ENCODE measurements around the gene TAS2R3. TPM values are rescaled to one million over a fixed set of nuclear protein-coding genes. Genes with fewer than 3 reads are reported as not detected.
"Not testable (repeated sequence)": the region's sequence is repeated elsewhere in the genome, so short reads cannot be mapped to it uniquely, and the experiment has no call there.

The TAS2R3 gene
- polyA plus RNA-seq, 2 donors: 0.10 TPM; not detected in 1

GRCh38 chr7:141737836-141738591 lies 25.9 kb upstream of the TAS2R3 start, which contains the start of gene SSBP1:
Gene SSBP1 (plus strand): TSS chr7:141738358. CDS start chr7:141739167, 809 bp downstream.
- Histone ChIP-seq H3K4me1 (ENCODE audit: control insufficient read depth in 2 of 2, insufficient read depth in 2 of 2, low read length in 1 of 2) (peaks cover 0 to 2% of the 10 kb centered on the region in 2 donors), H3K9me3 (ENCODE audit: control insufficient read depth in 2 of 2, insufficient read depth in 1 of 2, low read depth in 1 of 2, low read length in 1 of 2) (no peaks in the 10 kb centered on the region), H3K27ac (ENCODE audit: low read depth in 2 of 2, low read length in 1 of 2) (peak within 1 kb of the TSS; percentile 92 to 97), H3K27me3 (ENCODE audit: control insufficient read depth in 1 of 2, insufficient read depth in 2 of 2, low read length in 2 of 2) (no peaks in the 10 kb centered on the region), H3K4me3 (ENCODE audit: low read depth in 1 of 2, low read length in 2 of 2) (peak within 1 kb of the TSS; percentile 94 to 95), H3K36me3 (ENCODE audit: control insufficient read depth in 2 of 2, insufficient read depth in 2 of 2, low read length in 1 of 2) (peaks cover 2 to 4% of the 10 kb centered on the region in 2 donors)
- WGBS, 2 donors: 1% methylated on average over 46 of the region's 46 CpGs

DNA sequence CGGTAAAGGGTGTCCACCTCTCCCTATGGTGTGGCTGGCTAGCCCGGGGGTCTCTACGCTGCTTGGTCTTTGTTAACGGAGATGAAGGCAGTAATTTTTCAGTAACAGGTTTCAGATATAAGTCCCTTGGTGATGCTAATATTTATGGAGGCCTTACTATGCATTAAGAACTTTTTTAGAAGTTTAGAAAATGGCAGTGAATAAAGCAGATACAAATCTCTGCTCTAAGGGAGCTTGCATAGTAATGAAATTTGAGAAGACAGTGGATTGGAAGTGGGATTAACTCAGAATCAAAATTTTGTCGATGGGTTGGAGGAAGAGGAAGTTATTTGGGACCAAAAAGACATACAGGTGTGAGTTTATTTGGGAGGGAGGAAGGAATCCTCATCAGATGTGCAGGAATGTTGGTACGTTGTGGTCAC lies 25.3 kb upstream of the TAS2R3 start:
- Histone ChIP-seq H3K27ac (ENCODE audit: low read depth in 2 of 2, low read length in 1 of 2) (peak overlapping the region; percentile 88 to 97), H3K27me3 (ENCODE audit: control insufficient read depth in 1 of 2, insufficient read depth in 2 of 2, low read length in 2 of 2) (no peaks in the 10 kb centered on the region), H3K9me3 (ENCODE audit: control insufficient read depth in 2 of 2, insufficient read depth in 1 of 2, low read depth in 1 of 2, low read length in 1 of 2) (no peaks in the 10 kb centered on the region), H3K4me1 (ENCODE audit: control insufficient read depth in 2 of 2, insufficient read depth in 2 of 2, low read length in 1 of 2) (peaks cover 0 to 2% of the 10 kb centered on the region in 2 donors), H3K4me3 (ENCODE audit: low read depth in 1 of 2, low read length in 2 of 2) (peak overlapping the region; percentile 94 to 95), H3K36me3 (ENCODE audit: control insufficient read depth in 2 of 2, insufficient read depth in 2 of 2, low read length in 1 of 2) (peaks cover 6 to 8% of the 10 kb centered on the region in 2 donors)
- 1% methylated on average over 6 of the region's 6 CpGs for WGBS, 2 donors

GRCh38 chr7:141739250-141739649 lies 24.6 kb upstream of the TAS2R3 start:
- peaks cover 11 to 12% of the 10 kb centered on the region in 2 donors for H3K36me3 ChIP-seq (ENCODE audit: control insufficient read depth in 2 of 2, insufficient read depth in 2 of 2, low read length in 1 of 2)
- H3K27me3 ChIP-seq (ENCODE audit: control insufficient read depth in 1 of 2, insufficient read depth in 2 of 2, low read length in 2 of 2): no peaks in the 10 kb centered on the region
- peak overlapping the region in 1 of 2 donors; percentile 94 for H3K4me3 ChIP-seq (ENCODE audit: low read depth in 1 of 2, low read length in 2 of 2)
- 61 to 64% methylated on average over 3 of the region's 3 CpGs for WGBS, 2 donors
- peaks cover 0 to 2% of the 10 kb centered on the region in 2 donors for H3K4me1 ChIP-seq (ENCODE audit: control insufficient read depth in 2 of 2, insufficient read depth in 2 of 2, low read length in 1 of 2)
- H3K9me3 ChIP-seq (ENCODE audit: control insufficient read depth in 2 of 2, insufficient read depth in 1 of 2, low read depth in 1 of 2, low read length in 1 of 2): no peaks in the 10 kb centered on the region
- no peak overlapping the region for H3K27ac ChIP-seq (ENCODE audit: low read depth in 2 of 2, low read length in 1 of 2)

DNA sequence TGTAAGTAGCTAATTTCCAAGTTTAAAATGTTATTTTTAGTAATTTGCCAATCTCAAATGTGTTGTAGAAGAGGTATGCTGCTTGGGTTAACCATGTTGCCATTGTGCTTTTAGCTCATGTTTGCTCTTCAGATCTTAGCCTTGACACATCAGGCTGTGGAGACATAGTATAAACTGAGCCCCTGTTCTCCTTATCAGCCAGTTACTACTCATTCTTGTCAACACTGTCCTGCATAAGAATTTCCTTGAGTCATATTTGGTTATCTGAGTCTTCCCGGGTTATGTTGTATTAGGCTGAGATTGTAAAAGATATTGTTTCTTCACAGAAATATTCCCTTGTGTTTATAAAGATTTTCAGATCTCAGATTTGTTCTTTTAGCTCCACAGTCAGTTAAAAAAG lies 21.7 kb upstream of the TAS2R3 start:
- Histone ChIP-seq H3K27me3 (ENCODE audit: control insufficient read depth in 1 of 2, insufficient read depth in 2 of 2, low read length in 2 of 2) (no peaks in the 10 kb centered on the region), H3K4me3 (ENCODE audit: low read depth in 1 of 2, low read length in 2 of 2) (no peak overlapping the region), H3K9me3 (ENCODE audit: control insufficient read depth in 2 of 2, insufficient read depth in 1 of 2, low read depth in 1 of 2, low read length in 1 of 2) (no peaks in the 10 kb centered on the region), H3K36me3 (ENCODE audit: control insufficient read depth in 2 of 2, insufficient read depth in 2 of 2, low read length in 1 of 2) (peaks cover 11 to 19% of the 10 kb centered on the region in 2 donors), H3K4me1 (ENCODE audit: control insufficient read depth in 2 of 2, insufficient read depth in 2 of 2, low read length in 1 of 2) (peaks cover 0 to 1% of the 10 kb centered on the region in 2 donors), H3K27ac (ENCODE audit: low read depth in 2 of 2, low read length in 1 of 2) (no peak overlapping the region)
- WGBS, 2 donors: 83 to 93% methylated on average over 1 of the region's 1 CpG

- peaks cover 11 to 21% of the 10 kb centered on the region in 2 donors for H3K36me3 ChIP-seq (ENCODE audit: control insufficient read depth in 2 of 2, insufficient read depth in 2 of 2, low read length in 1 of 2)
- no peak overlapping the region for H3K27ac ChIP-seq (ENCODE audit: low read depth in 2 of 2, low read length in 1 of 2)
- no peak overlapping the region for H3K4me3 ChIP-seq (ENCODE audit: low read depth in 1 of 2, low read length in 2 of 2)
- H3K9me3 ChIP-seq (ENCODE audit: control insufficient read depth in 2 of 2, insufficient read depth in 1 of 2, low read depth in 1 of 2, low read length in 1 of 2): no peaks in the 10 kb centered on the region
- no peaks in the 10 kb centered on the region for H3K27me3 ChIP-seq (ENCODE audit: control insufficient read depth in 1 of 2, insufficient read depth in 2 of 2, low read length in 2 of 2)
- WGBS, 2 donors: 89 to 90% methylated on average over 2 of the region's 2 CpGs
- no peaks in the 10 kb centered on the region for H3K4me1 ChIP-seq (ENCODE audit: control insufficient read depth in 2 of 2, insufficient read depth in 2 of 2, low read length in 1 of 2)
Observed at GRCh38 chr7:141744131-141744530, 19.8 kb upstream of the TAS2R3 start.

DNA sequence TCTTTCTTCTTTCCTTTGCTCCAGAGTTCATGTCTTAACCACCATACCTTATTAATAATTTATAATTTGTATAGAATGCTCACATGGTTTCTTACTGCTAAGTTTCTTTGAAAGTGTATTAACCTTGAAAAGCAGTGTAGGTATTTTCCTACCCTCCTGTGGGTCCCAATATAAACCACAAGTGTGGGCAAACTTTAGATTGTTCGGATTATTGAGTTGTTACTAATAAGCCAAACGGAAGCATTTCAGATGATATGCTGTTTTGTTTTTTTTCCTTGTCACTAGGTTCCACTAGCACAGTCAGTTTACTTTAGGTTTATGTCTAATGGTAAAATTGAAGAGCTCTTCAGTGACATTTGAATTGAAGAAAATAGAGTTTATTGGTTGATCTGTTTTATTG lies 15.5 kb upstream of the TAS2R3 start:
- H3K4me1 ChIP-seq (ENCODE audit: control insufficient read depth in 2 of 2, insufficient read depth in 2 of 2, low read length in 1 of 2): no peaks in the 10 kb centered on the region
- no peak overlapping the region for H3K4me3 ChIP-seq (ENCODE audit: low read depth in 1 of 2, low read length in 2 of 2)
- H3K9me3 ChIP-seq (ENCODE audit: control insufficient read depth in 2 of 2, insufficient read depth in 1 of 2, low read depth in 1 of 2, low read length in 1 of 2): peaks cover 0 to 7% of the 10 kb centered on the region in 2 donors
- 93 to 97% methylated on average over 2 of the region's 2 CpGs for WGBS, 2 donors
- H3K36me3 ChIP-seq (ENCODE audit: control insufficient read depth in 2 of 2, insufficient read depth in 2 of 2, low read length in 1 of 2): peaks cover 13 to 26% of the 10 kb centered on the region in 2 donors
- no peak overlapping the region for H3K27ac ChIP-seq (ENCODE audit: low read depth in 2 of 2, low read length in 1 of 2)
- no peaks in the 10 kb centered on the region for H3K27me3 ChIP-seq (ENCODE audit: control insufficient read depth in 1 of 2, insufficient read depth in 2 of 2, low read length in 2 of 2)

GRCh38 chr7:141751904-141752303 lies 12.0 kb upstream of the TAS2R3 start:
- H3K27ac ChIP-seq (ENCODE audit: low read depth in 2 of 2, low read length in 1 of 2); H3K27me3 ChIP-seq (ENCODE audit: control insufficient read depth in 1 of 2, insufficient read depth in 2 of 2, low read length in 2 of 2); H3K4me3 ChIP-seq (ENCODE audit: low read depth in 1 of 2, low read length in 2 of 2); H3K4me1 ChIP-seq (ENCODE audit: control insufficient read depth in 2 of 2, insufficient read depth in 2 of 2, low read length in 1 of 2); H3K9me3 ChIP-seq (ENCODE audit: control insufficient read depth in 2 of 2, insufficient read depth in 1 of 2, low read depth in 1 of 2, low read length in 1 of 2): not testable (repeated sequence)
- 97 to 98% methylated on average over 10 of the region's 10 CpGs for WGBS, 2 donors
- H3K36me3 ChIP-seq (ENCODE audit: control insufficient read depth in 2 of 2, insufficient read depth in 2 of 2, low read length in 1 of 2): peaks cover 10 to 19% of the 10 kb centered on the region in 2 donors

- H3K27me3 ChIP-seq (ENCODE audit: control insufficient read depth in 1 of 2, insufficient read depth in 2 of 2, low read length in 2 of 2): no peaks in the 10 kb centered on the region
- no peak overlapping the region for H3K27ac ChIP-seq (ENCODE audit: low read depth in 2 of 2, low read length in 1 of 2)
- 97 to 98% methylated on average over 13 of the region's 13 CpGs for WGBS, 2 donors
- no peak overlapping the region for H3K4me3 ChIP-seq (ENCODE audit: low read depth in 1 of 2, low read length in 2 of 2)
- H3K4me1 ChIP-seq (ENCODE audit: control insufficient read depth in 2 of 2, insufficient read depth in 2 of 2, low read length in 1 of 2): no peaks in the 10 kb centered on the region
- H3K36me3 ChIP-seq (ENCODE audit: control insufficient read depth in 2 of 2, insufficient read depth in 2 of 2, low read length in 1 of 2): peaks cover 14 to 22% of the 10 kb centered on the region in 2 donors
- H3K9me3 ChIP-seq (ENCODE audit: control insufficient read depth in 2 of 2, insufficient read depth in 1 of 2, low read depth in 1 of 2, low read length in 1 of 2): peaks cover 0 to 7% of the 10 kb centered on the region in 2 donors
Observed at GRCh38 chr7:141752634-141753033, 11.3 kb upstream of the TAS2R3 start.

DNA sequence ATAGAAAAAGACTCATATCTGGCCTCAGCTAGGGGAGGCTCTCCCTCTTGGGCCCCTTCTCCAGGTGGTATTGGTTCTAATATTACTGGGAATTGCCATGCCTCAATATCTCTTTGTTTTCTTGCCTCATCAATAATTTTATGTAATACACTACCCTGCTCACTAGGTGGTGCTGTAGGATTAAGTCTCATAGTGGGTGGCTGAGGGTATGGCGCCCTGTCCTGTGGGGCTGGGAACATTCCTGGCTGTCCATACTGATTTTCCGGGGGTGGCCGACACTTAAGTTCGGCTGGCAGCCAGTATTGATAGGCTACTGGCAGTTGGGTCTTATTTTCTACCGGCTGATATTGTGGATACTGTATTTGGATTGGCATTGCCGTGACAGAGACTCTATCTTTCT lies 9.0 kb upstream of the TAS2R3 start:
- Histone ChIP-seq H3K4me1 (ENCODE audit: control insufficient read depth in 2 of 2, insufficient read depth in 2 of 2, low read length in 1 of 2) (no peaks in the 10 kb centered on the region), H3K9me3 (ENCODE audit: control insufficient read depth in 2 of 2, insufficient read depth in 1 of 2, low read depth in 1 of 2, low read length in 1 of 2) (peaks cover 0 to 7% of the 10 kb centered on the region in 2 donors), H3K36me3 (ENCODE audit: control insufficient read depth in 2 of 2, insufficient read depth in 2 of 2, low read length in 1 of 2) (peaks cover 21 to 23% of the 10 kb centered on the region in 2 donors), H3K27me3 (ENCODE audit: control insufficient read depth in 1 of 2, insufficient read depth in 2 of 2, low read length in 2 of 2) (no peaks in the 10 kb centered on the region), H3K27ac (ENCODE audit: low read depth in 2 of 2, low read length in 1 of 2) (no peak overlapping the region), H3K4me3 (ENCODE audit: low read depth in 1 of 2, low read length in 2 of 2) (no peak overlapping the region)
- WGBS, 2 donors: 88 to 92% methylated on average over 6 of the region's 6 CpGs

- H3K27me3 ChIP-seq (ENCODE audit: control insufficient read depth in 1 of 2, insufficient read depth in 2 of 2, low read length in 2 of 2); H3K27ac ChIP-seq (ENCODE audit: low read depth in 2 of 2, low read length in 1 of 2); H3K4me1 ChIP-seq (ENCODE audit: control insufficient read depth in 2 of 2, insufficient read depth in 2 of 2, low read length in 1 of 2); H3K4me3 ChIP-seq (ENCODE audit: low read depth in 1 of 2, low read length in 2 of 2); H3K36me3 ChIP-seq (ENCODE audit: control insufficient read depth in 2 of 2, insufficient read depth in 2 of 2, low read length in 1 of 2); H3K9me3 ChIP-seq (ENCODE audit: control insufficient read depth in 2 of 2, insufficient read depth in 1 of 2, low read depth in 1 of 2, low read length in 1 of 2): not testable (repeated sequence)
- 95 to 97% methylated on average over 3 of the region's 3 CpGs for WGBS, 2 donors
Observed at GRCh38 chr7:141770083-141770583, 6.2 kb downstream of the TAS2R3 start.
